Activated effector memory CD4-positive, alpha-beta T cell treated with Interleukin-2 at 50 U/mL for 16 hours (primary cell): ENCODE data around the gene MAPK10.

Experiments
- DNase-seq: peaks from one replicate; pipeline ENCODE4 v3.0.0-alpha.2; 2020

The MAPK10 gene

DNA sequence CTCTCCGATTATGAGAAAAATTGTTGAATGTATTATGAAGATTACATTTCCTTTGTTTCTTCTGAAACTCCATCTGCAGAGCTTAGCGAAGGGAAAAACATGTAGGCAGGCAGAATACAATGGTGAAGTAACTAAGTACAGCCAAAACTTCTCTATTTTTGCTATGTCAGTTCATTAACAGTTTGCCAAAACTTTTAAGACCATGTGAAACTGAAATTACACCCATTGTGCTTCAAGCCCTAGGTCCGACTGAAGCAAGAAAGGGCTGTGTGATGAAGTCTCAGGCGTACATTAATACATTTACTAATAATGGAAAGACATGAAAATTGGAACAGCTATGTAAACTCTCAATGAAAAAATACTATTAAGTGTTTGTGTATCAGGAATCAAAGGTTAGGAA lies 398.0 kb downstream of the MAPK10 start:
- no peak for DNase-seq

- DNase-seq, result no peak
Observed at GRCh38 chr4:85956293-85956945, 403.4 kb downstream of the MAPK10 start.

GRCh38 chr4:85955620-85956292 lies 404.1 kb downstream of the MAPK10 start:
- no peak for DNase-seq

- no peak for DNase-seq
Observed at GRCh38 chr4:85953651-85954018, 406.2 kb downstream of the MAPK10 start.

DNA sequence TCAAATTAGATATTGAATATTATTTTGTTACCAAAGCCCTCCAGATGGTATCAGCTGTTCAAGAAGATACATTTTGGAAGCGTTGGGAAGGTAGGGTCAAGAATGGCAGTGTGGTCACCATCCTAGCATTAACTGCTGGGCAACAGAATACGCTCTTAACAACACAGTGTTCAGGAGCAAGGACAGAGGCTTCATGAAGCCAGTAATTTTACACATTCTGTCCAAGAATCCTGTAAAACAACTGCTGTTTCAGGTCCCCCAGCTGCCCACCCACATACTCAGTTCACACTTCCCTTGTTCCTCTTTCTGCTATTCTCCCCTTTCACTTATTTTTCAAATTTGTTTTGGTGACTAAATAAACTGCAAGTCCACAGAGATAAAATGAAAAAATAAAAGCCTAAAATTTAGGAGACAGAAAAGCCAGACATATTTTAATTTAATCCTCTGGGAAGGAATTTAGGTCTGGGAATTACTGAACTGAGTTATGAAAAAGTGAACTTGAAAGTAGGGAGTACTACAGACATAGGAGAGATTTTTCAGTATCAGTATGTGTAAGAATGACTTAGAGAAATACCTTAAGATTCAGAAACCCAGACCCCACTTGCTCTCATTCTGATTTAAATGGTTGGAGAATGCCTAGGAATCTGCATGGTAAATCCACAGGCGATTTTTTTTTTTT lies 406.7 kb downstream of the MAPK10 start:
- no peak for DNase-seq

DNA sequence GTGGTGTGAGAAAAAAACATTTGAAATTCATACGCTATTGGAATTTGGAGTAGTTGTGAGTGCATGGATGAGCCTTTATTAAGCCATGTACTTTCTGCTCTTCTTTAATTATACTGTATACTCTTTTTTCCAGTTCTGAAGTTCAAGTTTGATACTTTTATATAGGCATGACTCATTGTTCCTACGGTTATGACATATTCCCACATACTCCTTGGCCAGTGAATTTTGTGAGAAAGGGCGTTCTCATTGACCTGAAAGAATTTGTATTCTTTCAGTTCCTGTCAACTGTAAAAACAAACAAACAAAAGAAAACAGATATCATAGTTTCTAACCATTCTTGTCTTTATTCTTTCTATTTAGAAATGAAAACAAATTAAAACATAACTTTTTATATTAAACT lies 407.3 kb downstream of the MAPK10 start:
- no peak for DNase-seq

DNA sequence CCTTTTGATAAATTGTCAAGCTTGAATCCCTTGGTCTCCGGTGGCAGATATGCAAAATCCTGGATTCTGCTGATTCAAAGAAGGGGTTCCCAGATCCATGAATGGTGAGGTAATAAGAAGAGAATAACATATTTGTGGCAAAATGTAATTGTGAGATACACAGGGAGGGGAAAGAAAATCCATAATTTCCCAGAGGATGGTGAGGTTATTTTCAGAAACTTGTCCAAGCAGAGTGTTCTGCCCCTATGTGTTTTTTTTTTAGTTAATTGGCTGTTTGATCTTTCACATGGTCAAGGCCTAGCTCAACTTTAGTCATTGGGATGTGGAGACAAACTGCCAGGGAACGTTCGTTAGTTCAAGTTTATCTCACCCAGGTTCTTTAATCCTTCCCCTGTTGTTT lies 408.8 kb downstream of the MAPK10 start:
- DNase-seq, result no peak

DNA sequence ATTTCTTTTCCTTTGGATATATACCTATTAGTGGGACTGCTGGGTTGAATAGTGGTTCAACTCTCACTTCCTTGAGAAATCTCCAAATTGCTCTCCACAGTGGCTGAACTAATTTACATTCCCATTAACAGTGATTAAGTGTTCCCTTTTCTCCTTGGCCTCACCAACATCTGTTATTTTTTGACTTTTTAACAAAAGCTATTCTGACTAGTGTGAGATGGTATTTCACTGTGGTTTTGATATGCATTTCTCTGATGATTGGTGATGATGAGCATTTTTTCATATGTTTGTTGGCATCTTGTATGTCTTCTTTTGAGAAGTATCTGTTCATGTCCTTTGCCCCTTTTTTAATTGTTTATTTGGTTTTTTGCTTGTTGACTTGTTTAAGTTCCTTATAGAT lies 413.0 kb downstream of the MAPK10 start:
- no peak for DNase-seq

GRCh38 chr4:85942107-85942506 lies 417.7 kb downstream of the MAPK10 start:
- no peak for DNase-seq

DNA sequence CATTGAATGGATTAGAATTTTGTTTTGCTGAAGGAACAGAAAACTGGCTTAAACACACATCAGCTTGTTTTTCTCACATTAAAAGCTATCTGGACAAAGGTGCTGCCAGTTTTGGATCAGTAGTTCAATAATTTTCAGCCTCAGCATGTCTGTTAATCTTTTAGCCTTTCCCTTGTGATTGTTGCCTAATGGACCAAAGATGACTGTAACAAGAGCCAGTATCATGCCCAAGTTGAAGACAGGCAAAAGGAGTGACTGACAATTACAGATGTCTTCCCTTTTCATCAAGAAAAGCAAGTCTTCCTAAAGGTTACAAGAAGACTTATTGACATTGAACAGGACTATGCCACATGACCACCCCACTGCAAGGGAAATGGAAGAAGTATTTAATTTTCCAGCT lies 419.7 kb downstream of the MAPK10 start:
- no peak for DNase-seq
